ENCODE data around the gene PBLD.

- TF ChIP-seq CTCF (IDR thresholded peaks at IDR 0.05) (no peak), POLR2A (IDR thresholded peaks at IDR 0.05) (no peak)
These were observed 44.0 kb downstream of the PBLD start for GRCh38 chr10:68288717-68289116.

All from stomach (tissue), 4 donors.